Transverse colon (tissue), 4 donors: Measurements from ENCODE around the gene UCHL3.

Source experiments
- EP300 ChIP-seq: sonication (generic); formaldehyde crosslinking; IDR thresholded peaks from one replicate; pipeline ENCODE4 v1.6.1; 2017; ENCODE audit warnings: antibody characterized with exemption, low read depth
- POLR2A ChIP-seq: fragments of 450-650 bp; IDR thresholded peaks from one replicate; pipeline ENCODE4 v1.6.1; 2016; ENCODE audit warnings: antibody characterized with exemption, mild to moderate bottlenecking, moderate library complexity
- POLR2AphosphoS5 ChIP-seq, 3 donors: sonication (generic); formaldehyde crosslinking; IDR thresholded peaks; one replicate each; pipeline ENCODE4 v1.6.1; 2016; ENCODE audit warnings: antibody characterized with exemption in 3 of 3
- TF ChIP-seq, protein P1 (sequence below), 5 experiments: fragments of 200-600 bp in 3 of 5; fragments of 450-650 bp in 2 of 5; sonication (generic) in 3 of 5; IDR thresholded peaks; 1 replicate in 2 of 5; 2 replicates in 3 of 5; pipeline ENCODE4 v1.5.1; 2016 to 2017; ENCODE audit warnings: antibody characterized with exemption in 5 of 5, inconsistent platforms in 3 of 5, mild to moderate bottlenecking in 2 of 5, moderate library complexity in 1 of 5

DNA sequence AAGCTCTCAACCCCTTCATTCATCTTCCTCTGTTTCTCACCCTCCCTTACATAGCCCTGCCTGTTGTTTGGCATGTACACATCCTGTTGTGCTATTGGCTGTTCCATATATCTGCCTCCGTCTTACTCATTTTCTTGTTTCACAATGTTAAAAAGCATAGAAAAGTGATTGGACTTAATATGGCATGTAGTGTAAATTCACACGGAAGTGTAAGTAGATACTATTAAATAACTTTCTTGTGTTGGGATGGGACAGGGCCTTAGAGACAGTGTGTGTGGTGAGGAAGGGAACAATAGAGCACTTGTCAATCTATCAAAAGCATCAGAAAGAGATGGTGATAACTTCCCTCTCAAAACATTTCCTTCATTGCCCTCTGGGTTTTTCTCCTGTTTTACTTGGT is 98.9 kb downstream of the UCHL3 start:
- TF ChIP-seq, protein P1, sequence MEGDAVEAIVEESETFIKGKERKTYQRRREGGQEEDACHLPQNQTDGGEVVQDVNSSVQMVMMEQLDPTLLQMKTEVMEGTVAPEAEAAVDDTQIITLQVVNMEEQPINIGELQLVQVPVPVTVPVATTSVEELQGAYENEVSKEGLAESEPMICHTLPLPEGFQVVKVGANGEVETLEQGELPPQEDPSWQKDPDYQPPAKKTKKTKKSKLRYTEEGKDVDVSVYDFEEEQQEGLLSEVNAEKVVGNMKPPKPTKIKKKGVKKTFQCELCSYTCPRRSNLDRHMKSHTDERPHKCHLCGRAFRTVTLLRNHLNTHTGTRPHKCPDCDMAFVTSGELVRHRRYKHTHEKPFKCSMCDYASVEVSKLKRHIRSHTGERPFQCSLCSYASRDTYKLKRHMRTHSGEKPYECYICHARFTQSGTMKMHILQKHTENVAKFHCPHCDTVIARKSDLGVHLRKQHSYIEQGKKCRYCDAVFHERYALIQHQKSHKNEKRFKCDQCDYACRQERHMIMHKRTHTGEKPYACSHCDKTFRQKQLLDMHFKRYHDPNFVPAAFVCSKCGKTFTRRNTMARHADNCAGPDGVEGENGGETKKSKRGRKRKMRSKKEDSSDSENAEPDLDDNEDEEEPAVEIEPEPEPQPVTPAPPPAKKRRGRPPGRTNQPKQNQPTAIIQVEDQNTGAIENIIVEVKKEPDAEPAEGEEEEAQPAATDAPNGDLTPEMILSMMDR (IDR thresholded peaks at IDR 0.05): no peak
- no peak for TF ChIP-seq POLR2A
- TF ChIP-seq POLR2AphosphoS5 (IDR thresholded peaks at IDR 0.05): no peak
- TF ChIP-seq EP300: no peak
